ENCODE measurements around the gene AREL1.

AREL1 gene

GRCh38 chr14:74697976-74698375 is 14.9 kb downstream of the AREL1 start:
- TF ChIP-seq CTCF (conservative IDR thresholded peaks at IDR 0.05), result no peak
- no peak for TF ChIP-seq ZFX (IDR thresholded peaks at IDR 0.05)

GRCh38 chr14:74697543-74697942 is 15.3 kb downstream of the AREL1 start:
- no peak overlapping the region for H3K27ac ChIP-seq
- TF ChIP-seq ZFX (IDR thresholded peaks at IDR 0.05) (no peak), CTCF (conservative IDR thresholded peaks at IDR 0.05) (no peak)

More at GRCh38 chr14:74697976-74698375, 14.9 kb downstream of the AREL1 start:
- H3K27ac ChIP-seq, result no peak overlapping the region

GRCh38 chr14:74697011-74697410 is 15.9 kb downstream of the AREL1 start:
- TF ChIP-seq CTCF (conservative IDR thresholded peaks at IDR 0.05), result no peak
- TF ChIP-seq ZFX (IDR thresholded peaks at IDR 0.05), result no peak
- no peak overlapping the region for H3K27ac ChIP-seq

- TF ChIP-seq CTCF (conservative IDR thresholded peaks at IDR 0.05), result no peak
- TF ChIP-seq ZFX (IDR thresholded peaks at IDR 0.05), result no peak
- no peak overlapping the region for H3K27ac ChIP-seq
Measured at GRCh38 chr14:74695406-74695805, 17.5 kb downstream of the AREL1 start.

- TF ChIP-seq ZFX (IDR thresholded peaks at IDR 0.05), result no peak
- H3K27ac ChIP-seq, result no peak overlapping the region
Measured at GRCh38 chr14:74693191-74693590, 19.7 kb downstream of the AREL1 start.

- no peak overlapping the region for H3K27ac ChIP-seq
- TF ChIP-seq CTCF (conservative IDR thresholded peaks at IDR 0.05), result no peak
- no peak for TF ChIP-seq ZFX (IDR thresholded peaks at IDR 0.05)
Measured at GRCh38 chr14:74691456-74691855, 21.4 kb downstream of the AREL1 start.

GRCh38 chr14:74685921-74686678 is 26.8 kb downstream of the AREL1 start:
- no peak for TF ChIP-seq ZFX (IDR thresholded peaks at IDR 0.05)
- no peak for TF ChIP-seq CTCF (conservative IDR thresholded peaks at IDR 0.05)
- no peak overlapping the region for H3K27ac ChIP-seq

- TF ChIP-seq ZFX (IDR thresholded peaks at IDR 0.05) (no peak), CTCF (conservative IDR thresholded peaks at IDR 0.05) (no peak)
- no peak overlapping the region for H3K27ac ChIP-seq
Measured at GRCh38 chr14:74685056-74685455, 27.8 kb downstream of the AREL1 start.

All from C4-2B (cell line).